HG03064 (cell line): ENCODE measurements around the gene BCKDHA.
"Not testable (repeated sequence)": the region's sequence is repeated elsewhere in the genome, so short reads cannot be mapped to it uniquely, and the experiment has no call there.

Experiments used
- ATAC-seq: cut with Tn5 transposase; IDR thresholded peaks from one replicate; pipeline ENCODE4 v1.9.1; 2021; ENCODE audit warnings: low read depth; ENCODE audit not compliant: unreplicated experiment

The BCKDHA gene

DNA sequence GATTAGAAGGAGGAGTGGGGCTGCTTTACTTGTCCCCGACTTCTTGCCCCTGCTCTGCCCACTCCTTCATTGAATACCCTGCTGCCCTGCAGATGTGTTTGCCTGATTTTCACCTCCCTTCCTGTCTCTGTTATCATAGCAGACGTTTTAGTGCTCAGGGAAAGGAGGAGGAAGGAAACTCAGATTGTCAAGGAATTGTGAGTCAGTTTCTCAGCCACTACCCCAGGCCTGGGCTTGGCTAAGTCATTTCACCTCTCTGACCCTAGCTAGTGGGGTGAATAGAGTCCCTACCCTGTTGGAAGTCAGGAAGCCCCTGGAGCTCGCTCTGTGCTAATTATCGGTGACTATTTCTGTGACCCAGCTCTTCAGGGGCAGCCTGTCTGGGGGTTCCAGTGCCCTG lies 3.9 kb downstream of the BCKDHA start:
- ATAC-seq, result no peak

DNA sequence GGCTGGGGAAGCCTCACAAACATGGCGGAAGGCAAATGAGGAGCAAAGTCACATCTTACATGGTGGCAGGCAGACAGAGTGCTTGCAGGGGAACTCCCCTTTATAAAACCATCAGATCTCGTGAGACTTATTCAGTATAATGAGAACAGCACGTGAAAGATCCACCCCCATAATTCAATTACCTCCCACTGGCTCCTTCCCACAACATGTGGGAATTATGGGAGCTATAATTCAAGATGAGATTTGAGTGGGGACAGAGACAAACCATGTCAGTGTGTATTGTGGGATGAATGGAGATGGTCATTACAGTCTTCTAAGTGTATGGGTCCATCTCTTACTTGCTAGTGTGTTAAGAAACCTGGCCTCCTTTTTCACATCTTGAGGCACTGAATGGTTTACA lies 4.4 kb downstream of the BCKDHA start:
- no peak for ATAC-seq

DNA sequence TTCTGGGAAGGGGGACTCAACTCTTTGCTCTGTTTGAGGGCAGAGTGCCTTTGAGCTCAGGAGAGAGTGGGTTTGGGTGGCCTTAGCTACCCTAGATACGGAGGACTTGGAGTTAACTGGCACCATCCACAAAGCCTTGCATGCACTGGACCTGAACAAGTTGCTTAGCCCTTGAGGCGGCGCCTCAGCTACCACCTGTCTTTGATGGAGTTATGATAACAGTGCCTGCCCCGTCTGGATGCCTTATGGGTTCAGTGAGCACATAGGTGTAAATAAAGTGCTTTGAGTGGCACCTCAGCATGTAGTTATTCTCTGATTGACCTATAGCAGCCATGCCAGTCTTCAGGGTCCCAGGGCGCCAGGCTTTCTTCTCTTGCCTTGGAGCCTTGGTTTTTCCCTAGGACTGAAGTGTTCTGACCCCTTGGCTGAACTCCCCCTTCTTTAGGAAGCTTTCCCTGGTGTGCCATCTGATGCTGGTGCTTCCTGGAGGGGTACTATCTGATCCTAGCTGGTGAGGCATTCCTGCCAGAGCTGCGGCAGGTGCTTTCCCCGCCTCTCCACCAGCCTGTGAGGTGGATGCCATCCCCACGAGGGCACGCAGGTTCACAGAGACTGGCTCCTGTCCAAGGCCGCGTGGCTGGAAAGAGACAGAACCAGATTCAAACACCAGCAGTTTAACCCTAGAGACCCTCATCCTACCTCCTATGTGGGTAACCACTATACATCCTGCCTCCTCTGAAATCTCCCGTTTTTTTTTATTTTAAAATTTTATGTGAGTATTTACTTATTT lies 5.8 kb downstream of the BCKDHA start:
- no peak for ATAC-seq

- ATAC-seq, result no peak
Measured at GRCh38 chr19:41405776-41406175, 8.2 kb downstream of the BCKDHA start.

DNA sequence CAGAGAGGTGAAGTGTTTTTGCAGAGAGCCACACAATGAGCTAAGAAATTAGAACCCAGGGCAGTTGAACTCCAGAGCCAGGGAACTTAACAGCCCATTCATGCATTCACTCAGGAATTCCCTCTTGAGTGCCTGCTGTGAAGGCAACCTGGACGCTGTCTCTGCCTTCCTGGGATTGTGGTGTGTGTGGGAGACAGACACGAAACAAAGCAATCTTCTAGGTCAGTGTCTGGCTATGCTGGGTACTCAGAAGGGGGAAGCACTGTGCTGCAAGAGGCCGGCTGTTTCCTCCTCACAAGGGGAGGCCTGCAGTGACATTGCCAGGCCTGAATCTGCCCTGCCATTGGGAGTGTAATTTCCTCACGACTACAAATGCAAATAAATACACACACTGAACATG lies 9.7 kb downstream of the BCKDHA start:
- no peak for ATAC-seq

- ATAC-seq, result no peak
Measured at GRCh38 chr19:41408256-41408655, 10.6 kb downstream of the BCKDHA start.

DNA sequence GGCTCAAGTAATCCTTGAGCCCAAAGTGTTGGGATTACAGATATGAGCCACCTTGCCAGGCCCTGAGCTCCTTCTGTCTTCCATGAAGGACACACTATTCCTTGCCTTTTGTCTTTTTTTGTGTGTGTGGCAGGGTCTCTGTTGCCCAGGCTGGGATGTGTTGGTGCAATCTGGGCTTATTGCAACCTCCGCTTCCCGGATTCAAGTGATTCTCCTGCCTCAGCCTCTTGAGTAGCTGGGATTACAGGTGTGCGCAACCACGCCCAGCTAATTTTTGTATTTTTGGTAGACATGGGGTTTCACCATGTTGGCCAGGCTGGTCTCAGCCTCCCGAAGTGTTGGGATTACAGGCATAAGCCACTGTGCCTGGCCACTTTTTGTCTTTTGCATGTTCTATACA lies 11.2 kb downstream of the BCKDHA start:
- ATAC-seq, result not testable (repeated sequence)

GRCh38 chr19:41409288-41409687 lies 11.7 kb downstream of the BCKDHA start:
- no peak for ATAC-seq

DNA sequence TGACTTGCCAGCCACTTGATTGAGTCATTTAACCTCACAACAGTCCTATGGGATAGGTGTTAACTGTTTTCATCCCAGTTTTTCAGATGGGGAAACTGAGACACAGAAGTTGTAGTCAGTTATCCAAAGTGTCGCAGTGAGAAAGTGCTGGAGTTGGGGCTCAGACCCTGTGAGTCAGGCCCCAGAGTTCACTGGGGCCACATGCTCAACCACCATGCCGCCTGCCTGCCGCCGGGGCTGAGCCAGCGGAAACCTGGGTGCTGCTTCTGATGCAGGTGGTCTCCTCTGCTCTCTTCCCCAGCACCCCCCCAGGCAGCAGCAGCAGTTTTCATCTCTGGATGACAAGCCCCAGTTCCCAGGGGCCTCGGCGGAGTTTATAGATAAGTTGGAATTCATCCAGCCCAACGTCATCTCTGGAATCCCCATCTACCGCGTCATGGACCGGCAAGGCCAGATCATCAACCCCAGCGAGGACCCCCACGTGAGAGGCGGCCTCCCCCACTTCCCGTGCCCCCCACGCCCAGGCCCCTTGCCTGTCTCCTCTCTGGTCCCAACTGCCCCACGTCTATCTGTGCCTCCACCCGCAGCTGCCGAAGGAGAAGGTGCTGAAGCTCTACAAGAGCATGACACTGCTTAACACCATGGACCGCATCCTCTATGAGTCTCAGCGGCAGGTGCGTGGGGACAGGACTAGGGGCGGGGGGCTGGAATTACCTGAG lies 12.9 kb downstream of the BCKDHA start:
- no peak for ATAC-seq

- ATAC-seq, result no peak
Measured at GRCh38 chr19:41411100-41411967, 13.7 kb downstream of the BCKDHA start.

DNA sequence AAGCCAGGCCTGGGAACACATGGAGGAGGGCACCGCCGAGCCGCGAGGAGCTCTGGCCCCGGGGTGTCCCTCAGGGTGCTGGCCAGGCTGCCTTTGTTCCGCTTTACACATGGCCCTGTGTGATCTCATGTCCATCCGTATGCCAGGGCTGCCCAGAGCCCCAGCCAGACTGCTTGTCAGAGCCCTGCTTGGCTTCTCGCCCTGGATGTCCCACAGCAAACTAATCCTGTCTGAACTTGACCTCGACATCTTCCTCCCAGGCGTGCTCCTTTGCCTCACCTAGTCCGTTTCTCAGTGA lies 14.3 kb downstream of the BCKDHA start:
- no peak for ATAC-seq

DNA sequence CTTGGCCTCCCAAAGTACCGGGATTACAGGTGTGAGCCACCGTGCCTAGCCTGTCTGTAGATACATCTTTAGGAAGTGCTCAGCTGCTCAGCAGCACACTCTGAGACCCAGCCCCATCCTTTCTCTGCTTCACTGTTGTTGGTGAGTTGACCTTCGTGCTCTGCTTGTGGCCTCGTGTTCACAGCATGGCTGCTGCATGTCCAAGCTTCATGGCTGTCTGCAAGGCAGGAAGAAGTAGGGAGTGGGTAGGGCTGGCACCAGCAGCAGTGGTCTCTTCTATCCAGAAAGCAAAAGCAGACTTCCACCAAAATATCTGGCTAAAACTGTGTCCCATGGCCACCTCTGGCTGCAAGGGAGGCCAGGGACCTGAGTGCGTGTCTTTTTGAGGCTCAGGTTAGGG lies 15.3 kb downstream of the BCKDHA start:
- ATAC-seq, result no peak

- no peak for ATAC-seq
Measured at GRCh38 chr19:41413947-41414346, 16.3 kb downstream of the BCKDHA start.

DNA sequence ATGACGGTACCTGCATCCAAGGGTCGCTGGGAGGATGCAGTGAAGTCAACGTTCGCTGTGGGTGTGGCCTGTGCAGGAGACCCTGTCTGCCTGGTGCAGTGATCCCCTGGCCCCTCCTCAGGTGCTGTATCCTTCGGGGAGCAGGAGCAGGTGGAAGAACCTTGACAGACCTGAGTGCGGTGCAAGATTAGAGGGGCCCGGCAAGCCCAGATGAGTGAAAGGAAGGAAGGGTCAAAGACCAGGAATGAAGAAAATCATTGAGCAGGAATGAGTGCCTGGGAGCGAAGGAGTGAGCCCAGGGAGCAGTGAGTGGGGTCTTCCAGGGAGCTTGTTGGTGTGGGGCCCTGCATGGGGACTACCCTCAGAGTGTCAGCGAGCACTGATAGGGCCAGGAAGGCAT lies 16.8 kb downstream of the BCKDHA start:
- no peak for ATAC-seq

DNA sequence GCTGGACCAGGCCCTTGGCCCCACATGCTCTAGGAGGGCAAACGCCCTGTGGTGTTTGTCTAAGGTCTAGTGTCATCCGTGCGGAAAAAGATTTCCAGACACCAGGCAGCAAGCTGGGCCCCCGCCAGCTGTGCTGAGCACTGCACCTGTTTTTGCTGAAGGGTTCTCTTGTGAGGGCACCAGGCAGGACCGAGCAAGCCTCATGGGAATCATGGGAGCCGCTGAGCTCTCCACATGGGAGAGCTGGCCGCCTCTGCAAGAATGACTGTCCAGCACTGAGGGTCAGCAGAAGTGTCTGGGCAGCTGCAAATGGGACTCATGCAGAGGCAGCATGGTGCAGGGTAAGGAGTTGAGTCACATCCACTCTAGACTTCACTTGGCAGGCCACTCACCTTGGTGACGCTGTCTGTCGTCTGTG lies 17.5 kb downstream of the BCKDHA start:
- no peak for ATAC-seq

DNA sequence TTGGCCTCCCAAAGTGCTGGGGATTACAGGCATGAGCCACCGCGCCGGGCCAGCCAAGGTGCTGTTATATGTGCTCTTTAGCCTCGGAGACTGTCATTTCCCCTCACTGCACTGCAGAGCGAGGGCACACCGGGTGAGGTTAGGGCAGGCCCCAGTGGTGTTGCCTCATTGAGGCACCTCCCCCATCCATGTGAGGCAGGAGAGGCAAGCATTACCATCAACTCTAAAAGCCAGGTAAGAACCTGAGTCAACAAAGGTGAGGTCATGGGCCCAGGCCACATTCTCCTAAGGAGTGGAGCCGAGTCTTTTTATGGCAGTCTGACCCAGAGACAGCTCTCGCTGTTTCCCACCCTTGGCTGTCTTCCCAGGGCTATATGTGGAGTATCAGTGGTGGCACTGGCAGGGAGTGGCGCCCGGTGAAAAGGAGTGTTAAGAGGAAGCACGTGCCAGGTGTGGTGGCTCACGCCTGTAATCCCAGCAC lies 18.6 kb downstream of the BCKDHA start:
- ATAC-seq, result no peak

- no peak for ATAC-seq
Measured at GRCh38 chr19:41420101-41420880, 22.7 kb downstream of the BCKDHA start.

- no peak for ATAC-seq
Measured at GRCh38 chr19:41421314-41421713, 23.7 kb downstream of the BCKDHA start.

GRCh38 chr19:41421973-41422372 lies 24.4 kb downstream of the BCKDHA start:
- ATAC-seq, result no peak

GRCh38 chr19:41422456-41422855 lies 24.8 kb downstream of the BCKDHA start:
- ATAC-seq, result no peak
